Measurements from ENCODE around the gene TMPRSS6. TPM values are rescaled to one million over a fixed set of nuclear protein-coding genes. Genes with fewer than 3 reads are reported as not detected.

The TMPRSS6 gene
- total RNA-seq, 1 experiment from 2014 or later = 0.39 TPM

GRCh38 chr22:37030560-37031281 is 78.8 kb downstream of the TMPRSS6 start:
- Histone ChIP-seq H3K9me2 (ENCODE audit: insufficient read depth) (no peaks in the 10 kb centered on the region), H3K27ac (ENCODE audit: low read depth, low read length) (no peak overlapping the region), H3K4me2 (ENCODE audit: low read length) (no peak overlapping the region), H3K27me3 (ENCODE audit: insufficient read depth, low read length) (no peaks in the 10 kb centered on the region), H3K9me3 (ENCODE audit: control insufficient read depth in 1 of 2, insufficient read depth in 1 of 2, low read depth in 1 of 2, low read length in 2 of 2) (no peaks in the 10 kb centered on the region), H4K20me1 (ENCODE audit: insufficient read depth) (no peaks in the 10 kb centered on the region), H3K79me2 (ENCODE audit: insufficient read depth, low read length) (no peaks in the 10 kb centered on the region), H2AFZ (ENCODE audit: low read depth, low read length, poor library complexity, severe bottlenecking) (no peak overlapping the region), H3K36me3 (ENCODE audit: control insufficient read depth in 1 of 2, insufficient read depth in 2 of 2, low read length in 2 of 2) (peaks cover 3 to 11% of the 10 kb centered on the region in 2 experiments), H3K4me3 (replicated peaks in 1 of 2; ENCODE audit: low read depth in 1 of 2, low read length in 2 of 2) (no peak overlapping the region), H3K9ac (ENCODE audit: low read length) (no peak overlapping the region), H3K4me1 (ENCODE audit: control insufficient read depth in 1 of 2, insufficient read depth in 2 of 2, low read length in 2 of 2) (peaks cover 4 to 15% of the 10 kb centered on the region in 2 experiments; a peak in 3 of 4 replicates)
- ChIA-PET RAD21 (ENCODE audit: low non-redundant PET in 1 of 2, low total read pairs in 2 of 2, uncharacterized antibody in 2 of 2, unreplicated experiment in 2 of 2) (interaction anchor here in 1 of 2 experiments (0.9 kb wide), 1 partner anchor 14 kb away, joined by 3 read pairs; no protein-coding TSS in a partner anchor), CTCF (interaction anchor here (0.8 to 6.4 kb wide), 4 partner anchors 9 to 20 kb away, joined by 3 to 33 read pairs (median 5); no protein-coding TSS in a partner anchor), POLR2A (no interaction called here)
- ATAC-seq (peak; percentile 78), DNase-seq (ENCODE audit: low read depth, low spot score) (no peak)
- no TSS peak for BruUV-seq (replicated peaks)
- TF ChIP-seq EZH2 (IDR thresholded peaks at IDR 0.05) (no peak), REST (IDR thresholded peaks at IDR 0.05; ENCODE audit: low read depth) (no peak), CEBPB (IDR thresholded peaks at IDR 0.05; ENCODE audit: low read depth) (no peak), SRF (IDR thresholded peaks at IDR 0.05; ENCODE audit: low read depth) (no peak), ZBTB33 (IDR thresholded peaks at IDR 0.05; ENCODE audit: extremely low read depth, insufficient replicate concordance, low read length) (no peak), RAD21 (IDR thresholded peaks at IDR 0.05; ENCODE audit: low read depth) (peak; percentile 28; the same call in 1 of the 2 replicates), CTCF (IDR thresholded peaks at IDR 0.05 in 2 of 3, conservative IDR thresholded peaks at IDR 0.05 in 1 of 3; ENCODE audit: borderline replicate concordance in 1 of 3, insufficient read depth in 1 of 3, low read depth in 2 of 3, low read length in 2 of 3) (peak in 2 of 3 experiments; percentile 35 to 45; a peak in 3 of 6 replicates)
- intact Hi-C loops (cut with micrococcal nuclease) = no loop called here

All from HCT116 (cell line).